DMS79 treated with DMSO at 0.1 percent for 48 hours (cell line): ENCODE data around the gene MBD2.
"Not testable (repeated sequence)": the region's sequence is repeated elsewhere in the genome, so short reads cannot be mapped to it uniquely, and the experiment has no call there.

Source experiments
- DNase-seq: peaks from one replicate; lab custom pipeline; 2025; lab: John Stamatoyannopoulos, UW

The MBD2 gene

DNA sequence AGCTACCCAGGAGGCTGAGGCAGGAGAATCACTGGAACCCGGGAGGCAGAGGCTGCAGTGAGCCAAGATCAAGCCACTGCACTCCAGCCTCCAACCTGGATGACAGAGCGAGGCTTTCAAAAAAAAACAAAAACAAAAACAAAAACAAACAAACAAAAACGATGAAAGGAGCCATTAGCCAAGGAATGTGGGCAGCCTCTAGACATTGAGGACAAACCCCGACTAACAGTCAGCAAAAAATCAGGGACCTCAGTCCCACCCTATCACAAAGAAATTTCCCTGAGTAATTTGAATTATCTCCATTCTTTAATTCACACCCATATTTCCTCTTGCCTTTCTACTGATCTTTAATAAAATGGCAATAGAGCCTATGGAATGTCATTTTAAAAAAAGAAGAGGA is 75.8 kb downstream of the MBD2 start:
- DNase-seq, result no peak

DNA sequence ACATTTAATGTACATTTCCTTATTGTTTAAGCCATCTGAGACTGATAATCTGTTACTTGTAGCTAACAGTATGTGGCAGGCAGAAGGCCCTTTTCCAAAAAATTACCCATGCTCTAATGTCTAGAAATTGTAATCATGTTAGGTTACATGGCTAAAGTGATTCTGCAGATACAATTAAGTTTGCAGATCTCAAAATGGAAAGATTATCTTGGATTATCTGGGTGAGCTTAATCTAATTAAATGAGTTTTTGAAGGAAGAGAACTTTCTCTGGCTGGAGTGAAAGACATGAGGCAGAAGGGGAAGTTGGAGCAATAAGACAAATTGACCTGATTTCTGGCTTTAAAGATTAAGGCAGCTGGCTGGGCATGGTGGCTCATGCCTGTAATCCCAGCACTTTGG is 76.3 kb downstream of the MBD2 start:
- DNase-seq, result no peak

DNA sequence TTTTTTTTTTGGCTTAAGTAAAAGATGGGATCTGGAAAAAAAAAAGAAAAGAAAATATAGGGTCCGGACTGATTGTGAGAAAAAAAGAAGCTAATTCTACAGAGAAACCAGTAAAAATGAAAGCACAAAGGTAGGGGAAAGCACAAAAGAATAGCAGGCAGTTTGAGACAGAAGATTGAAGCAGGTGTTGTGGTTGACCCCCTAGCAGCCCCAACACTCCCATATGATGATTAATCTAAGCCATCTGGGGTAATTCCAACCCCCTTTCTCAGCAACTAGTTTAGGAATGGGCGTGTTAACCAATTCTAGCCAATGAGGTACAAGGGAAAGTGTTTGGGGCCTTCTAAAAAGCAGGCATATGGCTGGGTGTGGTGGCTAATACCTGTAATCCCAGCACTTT is 77.0 kb downstream of the MBD2 start:
- DNase-seq, result no peak

DNA sequence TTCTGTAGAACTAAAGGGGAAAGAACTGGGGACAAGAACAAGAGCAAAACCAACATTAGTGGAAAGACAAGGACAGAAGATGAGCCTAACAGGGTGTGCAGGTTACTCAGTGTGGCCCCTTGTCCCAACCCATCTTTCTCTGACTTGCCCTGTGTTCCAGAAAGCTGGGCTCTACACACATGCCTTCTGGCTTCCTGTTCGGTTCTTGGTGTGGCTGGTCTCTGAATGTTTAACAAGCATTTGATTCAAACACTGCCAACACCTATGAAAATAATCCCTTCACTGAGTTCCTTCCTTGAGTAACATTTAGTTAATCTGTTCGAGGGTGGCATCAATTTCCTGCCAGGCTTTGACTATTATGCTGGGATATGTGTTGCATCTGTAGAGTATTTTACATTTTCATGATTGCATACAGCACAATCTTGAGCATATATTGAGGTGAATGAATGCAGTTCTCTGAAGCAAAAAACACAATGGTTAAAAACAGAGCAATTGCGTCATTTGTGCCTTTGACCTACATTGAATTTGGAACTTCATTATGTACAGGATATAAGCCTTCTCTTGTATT is 83.3 kb downstream of the MBD2 start:
- DNase-seq, result no peak

DNA sequence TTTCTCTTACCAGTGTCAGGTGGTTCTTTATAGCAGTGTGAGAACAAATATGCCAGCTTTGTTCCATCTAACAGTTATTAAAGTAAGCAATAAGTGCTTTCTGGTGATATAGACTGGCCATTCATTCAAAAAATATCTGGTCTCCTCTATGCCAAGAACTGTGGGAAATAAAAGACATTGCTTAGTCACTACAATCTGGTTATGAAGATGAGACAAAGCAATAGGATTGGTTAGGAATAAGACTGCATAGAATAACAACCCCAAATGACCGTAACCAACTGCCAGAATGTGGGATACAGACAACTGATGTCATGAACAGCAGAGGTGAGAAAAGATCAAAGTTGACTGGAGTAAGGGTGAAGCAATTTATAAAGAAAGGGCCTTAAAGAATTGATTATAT is 83.8 kb downstream of the MBD2 start:
- no peak for DNase-seq

DNA sequence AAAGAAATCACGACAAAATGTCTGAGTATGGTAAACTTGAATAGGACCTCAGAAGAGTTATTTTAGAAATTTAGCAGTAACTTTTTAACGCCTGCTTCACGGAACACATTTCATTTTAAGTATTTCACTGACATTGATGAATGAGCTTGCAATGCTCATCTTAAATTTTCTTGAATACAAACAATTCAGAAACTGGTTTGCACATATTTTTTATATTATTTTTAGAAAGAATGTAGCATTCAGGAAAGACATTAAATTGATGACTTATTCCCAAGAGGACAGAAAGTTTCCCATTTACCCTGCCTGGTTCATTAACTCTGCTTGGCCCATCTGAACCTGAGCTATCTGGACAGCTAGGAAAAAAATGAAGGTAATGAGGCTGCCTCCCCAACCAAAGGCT is 89.3 kb downstream of the MBD2 start:
- no peak for DNase-seq

DNA sequence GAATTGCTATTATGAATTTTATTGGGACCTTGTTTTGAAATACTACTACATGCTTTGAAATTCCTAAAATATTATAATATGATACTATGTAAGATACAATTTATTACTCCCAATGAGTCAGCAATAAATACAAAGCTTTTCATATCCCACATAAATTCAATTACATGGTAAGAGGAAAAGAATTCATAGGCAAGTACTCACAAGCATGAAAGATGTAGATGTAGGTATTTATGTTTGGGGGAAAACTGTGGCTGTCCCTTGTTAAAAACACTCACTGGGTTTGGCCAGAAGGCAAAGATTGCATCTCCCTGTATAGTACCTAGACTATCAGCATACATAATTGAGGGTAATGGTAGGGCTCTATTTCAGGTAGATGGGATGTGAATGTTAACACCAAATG is 90.4 kb downstream of the MBD2 start:
- DNase-seq, result no peak

DNA sequence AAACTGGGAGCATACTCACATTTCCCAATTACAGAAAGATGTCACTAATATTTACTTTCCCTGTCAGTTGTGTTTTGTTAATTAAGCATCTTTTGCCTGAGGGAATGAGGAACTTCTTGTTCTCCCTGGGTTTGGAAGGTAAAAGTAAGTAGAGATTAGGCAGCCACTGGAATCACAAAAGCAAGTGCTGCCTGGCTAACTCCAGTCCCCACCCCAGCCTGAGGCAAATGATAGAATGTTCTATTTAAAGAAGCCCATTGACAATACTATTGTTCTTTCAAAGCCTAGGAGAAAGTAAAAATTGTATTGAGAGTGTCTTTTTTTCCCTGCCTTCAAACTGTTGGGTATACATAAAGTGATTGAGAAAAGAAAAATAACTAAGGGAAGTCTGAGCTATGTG is 93.8 kb downstream of the MBD2 start:
- DNase-seq, result no peak

DNA sequence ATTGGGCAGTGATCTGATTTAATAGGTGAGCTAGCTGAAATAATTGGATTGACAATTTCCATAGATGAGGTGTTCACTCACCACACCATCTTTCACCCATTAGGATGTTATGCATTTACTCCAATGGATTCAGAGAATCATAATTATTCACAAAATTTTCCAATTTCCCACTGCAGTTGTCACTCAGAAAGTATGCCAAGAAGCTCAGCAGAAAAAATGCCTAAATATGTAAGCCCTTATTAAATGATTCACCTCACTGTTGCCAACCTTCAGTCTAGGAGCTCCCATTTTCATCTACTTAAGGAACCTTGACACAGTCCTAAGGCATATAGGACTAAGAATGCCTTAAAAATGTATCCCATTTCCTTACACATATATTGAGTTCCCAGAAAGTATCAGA is 94.3 kb downstream of the MBD2 start:
- no peak for DNase-seq

DNA sequence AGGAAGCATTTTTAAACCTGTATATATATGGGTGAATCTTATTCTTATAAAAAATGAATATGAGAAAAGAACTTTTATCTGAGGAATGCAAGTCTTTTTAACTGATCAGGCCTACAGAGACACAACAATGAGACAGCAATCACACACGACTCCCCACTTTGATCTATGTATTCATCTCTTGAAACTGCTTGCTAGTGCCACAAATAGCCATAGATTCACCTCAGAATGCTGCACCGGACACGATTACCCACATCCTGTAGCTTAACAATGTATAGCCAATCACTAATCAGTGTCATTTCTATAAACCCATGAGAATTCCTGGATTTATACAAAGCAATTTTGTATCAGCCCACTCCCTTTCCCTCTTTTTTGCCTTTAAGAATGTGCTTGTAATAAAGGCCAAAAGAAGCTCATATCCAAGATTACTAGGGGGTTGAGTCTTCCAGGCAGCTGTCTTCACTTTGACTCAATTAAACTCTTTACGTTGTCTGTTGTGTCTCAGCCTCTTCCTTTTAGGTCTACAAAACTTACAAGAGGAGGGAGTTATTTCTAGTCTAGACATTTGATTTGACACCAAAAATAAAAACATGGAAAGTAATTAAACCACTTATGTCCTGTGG is 94.9 kb downstream of the MBD2 start:
- no peak for DNase-seq

DNA sequence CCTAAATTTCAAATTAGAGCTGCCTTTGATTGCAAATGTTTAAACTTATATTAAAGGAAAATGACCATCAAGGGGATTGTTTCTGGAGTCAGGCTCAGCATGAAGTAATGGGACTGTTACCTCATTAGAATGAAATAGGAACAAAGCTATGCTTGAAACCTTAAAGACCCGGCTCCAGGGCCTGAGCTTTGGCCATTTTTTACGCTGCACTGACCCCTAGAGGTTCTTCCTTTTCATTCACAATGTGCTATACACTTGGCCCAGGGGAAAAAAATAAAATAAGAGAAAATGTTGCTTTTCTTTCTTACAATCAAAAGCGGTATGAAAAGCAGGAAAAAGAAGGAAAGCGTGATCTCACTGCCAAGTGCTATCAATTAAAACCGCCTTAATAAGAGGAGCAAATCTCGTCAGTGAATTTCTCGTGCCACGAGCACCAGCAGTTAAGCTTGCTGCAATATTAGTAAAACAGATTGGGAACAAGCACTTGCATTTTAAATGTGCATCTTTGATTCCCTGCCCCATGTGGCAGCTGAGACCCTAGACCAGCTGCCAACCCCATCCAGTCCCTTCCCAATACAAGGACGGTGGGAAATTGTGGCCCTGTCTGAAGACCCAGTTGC is 96.6 kb downstream of the MBD2 start:
- DNase-seq, result no peak

DNA sequence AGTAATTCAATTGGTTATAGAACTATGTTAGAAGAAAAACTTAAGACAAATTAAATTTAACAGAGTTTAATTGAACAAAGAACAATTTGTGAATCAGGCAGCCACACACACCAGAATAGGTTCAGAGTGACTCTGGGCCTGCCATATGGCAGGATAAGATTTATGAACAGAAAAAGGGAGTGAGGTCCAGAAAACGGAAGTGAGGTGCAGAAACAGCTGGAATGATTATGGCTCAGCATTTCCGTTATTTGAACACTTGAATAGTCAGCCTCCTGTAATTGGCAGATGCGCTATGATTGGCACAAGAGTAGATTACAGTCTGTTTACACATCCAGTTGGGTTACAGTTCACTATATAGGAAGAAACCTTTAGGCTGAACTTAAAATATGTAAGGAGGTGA is 99.0 kb downstream of the MBD2 start:
- DNase-seq, result no peak

DNA sequence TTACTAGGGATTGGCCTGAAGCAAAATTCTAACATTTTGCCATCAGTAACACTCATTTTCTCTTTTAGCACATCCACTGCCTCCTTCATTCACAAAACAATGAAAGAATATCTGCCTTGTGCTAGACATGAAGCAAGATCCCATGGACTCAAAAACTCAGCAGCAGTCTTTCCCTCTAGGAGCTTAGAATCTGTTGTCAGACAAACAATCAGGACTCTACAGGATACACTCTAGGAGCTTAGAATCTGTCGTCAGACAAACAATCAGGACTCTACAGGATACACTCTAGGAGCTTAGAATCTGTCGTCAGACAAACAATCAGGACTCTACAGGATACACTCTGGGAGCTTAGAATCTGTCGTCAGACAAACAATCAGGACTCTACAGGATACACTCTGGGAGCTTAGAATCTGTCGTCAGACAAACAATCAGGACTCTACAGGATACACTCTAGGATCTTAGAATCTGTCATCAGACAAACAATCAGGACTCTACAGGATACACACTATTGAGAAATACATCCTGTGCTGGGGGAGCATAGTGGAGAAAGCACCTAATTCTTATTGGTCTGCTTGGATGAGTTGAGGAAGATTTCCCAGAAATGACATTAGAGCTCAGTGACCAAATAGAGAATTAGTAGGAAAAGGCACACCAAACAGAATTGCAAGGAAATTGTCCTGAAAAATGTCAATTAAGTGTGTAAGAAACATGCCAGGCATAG is 100.6 kb downstream of the MBD2 start:
- not testable (repeated sequence) for DNase-seq

DNA sequence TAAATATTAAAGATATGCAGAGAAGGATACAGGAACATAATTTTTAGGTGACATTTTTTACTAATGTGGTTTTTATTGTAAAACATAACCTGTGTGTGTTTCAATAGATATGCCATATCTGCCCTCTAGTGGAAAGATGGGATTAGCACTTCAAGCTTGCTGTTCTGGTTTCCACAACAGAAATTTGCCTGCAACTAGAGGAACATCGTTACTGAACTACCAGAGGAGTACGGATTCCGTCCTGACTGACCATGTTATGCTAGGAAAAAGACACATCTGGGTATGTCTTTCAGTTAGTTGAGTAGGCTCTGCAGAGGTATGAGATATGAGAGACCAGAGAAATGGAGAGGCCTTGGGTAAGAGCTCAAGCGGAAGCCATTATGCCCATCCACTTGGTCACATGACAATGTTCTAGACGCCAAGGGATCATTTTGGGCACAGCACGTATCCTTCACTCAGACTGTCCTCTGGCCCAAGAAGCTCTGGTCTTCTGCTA is 104.9 kb downstream of the MBD2 start:
- peak; percentile 32 for DNase-seq

DNA sequence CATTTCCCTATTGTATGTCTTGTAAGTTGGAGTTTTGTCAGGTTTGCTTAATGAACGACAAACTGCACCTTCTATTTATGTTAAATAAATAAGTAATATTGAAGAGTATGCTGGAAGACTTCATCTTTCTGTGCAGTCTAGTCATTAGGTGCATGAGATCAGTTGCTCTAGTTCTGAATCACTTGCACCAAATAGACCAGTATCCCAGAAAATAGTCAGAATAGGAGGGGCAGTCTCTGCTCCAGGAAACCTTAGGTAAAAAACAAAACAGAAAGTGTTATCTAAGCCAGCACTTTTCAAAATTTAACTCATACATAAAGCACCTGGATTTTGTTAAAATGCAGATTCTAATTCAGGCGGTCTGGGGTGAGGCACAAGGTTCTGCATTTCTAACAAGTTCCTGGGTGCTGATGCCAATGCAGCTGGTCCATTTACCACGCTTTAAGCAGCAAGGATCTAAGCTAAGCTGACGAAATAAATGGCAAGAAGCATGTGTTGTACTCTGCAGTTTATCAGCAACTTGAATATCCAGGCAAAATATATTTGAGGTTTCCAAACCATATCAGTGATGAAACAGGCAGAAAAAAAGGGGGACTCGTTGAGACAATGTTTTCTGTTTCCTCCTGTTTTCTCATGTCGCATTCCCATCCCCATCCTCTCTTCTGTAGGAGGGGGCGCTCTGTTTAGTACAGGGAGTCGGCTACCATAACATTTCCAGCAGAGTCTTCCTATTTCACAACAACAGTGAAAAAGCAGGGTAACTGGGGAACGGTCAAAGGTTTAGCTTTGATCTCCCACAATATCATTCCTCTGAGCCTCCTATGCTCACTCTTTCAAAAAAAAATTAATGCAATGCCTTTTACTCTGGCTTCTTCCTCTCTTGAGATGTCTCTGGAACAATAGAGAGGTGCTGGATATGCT is 106.4 kb downstream of the MBD2 start:
- no peak for DNase-seq

DNA sequence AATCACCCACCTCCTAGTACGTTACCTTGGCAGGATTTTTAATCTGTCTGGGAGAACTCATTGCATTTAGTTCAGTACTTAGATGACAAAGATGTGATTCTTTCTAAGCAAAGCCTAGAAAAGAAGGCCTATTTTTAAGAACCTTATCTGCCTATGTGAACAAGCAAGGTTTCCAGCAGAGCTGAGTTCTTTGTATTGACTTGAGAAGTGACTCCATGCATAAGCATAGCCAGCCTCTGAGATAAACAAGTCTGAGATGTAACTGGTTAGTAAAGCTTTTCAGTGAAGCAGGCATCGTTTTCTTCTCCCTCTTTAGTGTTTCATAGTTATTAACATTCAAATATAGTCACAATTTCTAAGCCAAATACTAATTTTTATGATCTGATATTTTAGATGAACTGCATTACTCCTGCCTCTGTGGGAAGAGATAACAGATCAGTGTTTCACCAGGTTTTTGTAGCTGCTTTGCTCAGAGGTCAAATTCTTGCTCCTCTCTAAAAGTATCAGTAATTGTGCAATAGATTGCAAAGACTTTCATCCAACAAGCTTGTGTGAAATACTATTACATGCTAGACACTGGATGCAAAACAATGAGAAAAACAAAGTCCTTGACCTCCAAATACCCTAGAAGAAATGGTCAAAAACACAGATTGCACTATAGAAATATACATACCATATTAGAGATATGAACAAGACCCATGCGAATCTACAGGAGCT is 107.8 kb downstream of the MBD2 start:
- DNase-seq, result no peak

DNA sequence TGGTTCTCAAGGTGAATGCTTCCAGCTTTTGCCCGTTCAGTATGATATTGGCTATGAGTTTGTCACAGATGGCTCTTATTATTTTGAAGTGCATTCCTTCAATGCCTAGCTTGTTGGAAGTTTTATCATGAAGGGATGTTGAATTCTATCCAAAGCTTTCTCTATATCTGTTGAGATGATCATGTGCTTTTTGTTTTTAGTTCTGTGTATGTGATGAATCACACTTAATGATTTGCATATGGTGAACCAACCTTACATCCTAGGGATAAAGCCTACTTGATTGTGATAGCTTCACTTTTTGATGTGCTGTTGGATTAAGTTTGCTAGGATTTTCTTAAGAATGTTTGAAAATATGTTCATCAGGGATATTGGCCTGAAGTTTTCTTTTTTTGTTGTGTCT is 112.1 kb downstream of the MBD2 start:
- no peak for DNase-seq

DNA sequence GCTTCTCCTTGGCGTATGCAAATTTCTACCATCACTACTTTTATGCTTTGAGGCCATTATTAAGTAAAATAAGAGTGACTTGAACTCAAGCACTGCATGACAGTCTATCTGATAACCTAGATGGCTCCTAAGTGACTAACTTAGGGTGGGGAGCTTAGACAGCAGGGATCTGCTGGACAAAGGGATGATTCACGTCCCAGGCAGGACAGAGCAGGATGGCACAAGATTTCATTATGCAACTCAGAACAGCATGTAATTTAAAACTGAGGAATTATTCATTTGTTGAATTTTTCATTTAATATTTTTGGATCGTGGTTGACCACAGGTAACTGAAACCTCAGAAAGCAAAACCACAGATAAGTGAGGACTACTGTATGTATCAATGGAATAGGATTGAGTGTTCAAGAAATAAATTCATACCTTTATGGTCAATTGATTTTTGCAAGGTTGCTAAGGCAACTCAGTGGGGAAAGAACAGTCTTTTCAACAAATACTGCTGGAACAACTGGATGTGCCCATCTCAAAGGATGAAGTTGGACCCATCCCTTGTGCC is 115.3 kb downstream of the MBD2 start:
- no peak for DNase-seq

DNA sequence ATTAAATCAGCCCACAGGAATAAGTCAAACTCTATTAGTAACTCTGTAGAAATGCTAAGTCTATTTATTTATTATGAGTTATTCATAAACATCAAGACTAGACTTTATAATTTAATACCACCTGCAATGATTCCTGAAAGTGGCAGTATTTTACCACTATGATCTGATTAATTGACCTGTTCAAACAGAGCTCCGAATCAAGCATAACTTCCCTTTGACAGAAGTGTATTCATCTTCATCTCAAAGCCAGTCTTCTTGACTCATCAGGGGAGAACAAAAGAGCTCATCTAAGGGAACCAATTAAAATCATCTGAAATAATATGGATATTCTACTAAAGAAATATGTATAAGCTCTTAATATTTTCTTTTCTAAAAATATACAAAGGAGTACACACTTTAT is 122.3 kb downstream of the MBD2 start:
- no peak for DNase-seq
